ENCODE measurements around the gene SMIM5.

SMIM5 gene, protein sequence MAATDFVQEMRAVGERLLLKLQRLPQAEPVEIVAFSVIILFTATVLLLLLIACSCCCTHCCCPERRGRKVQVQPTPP

GRCh38 chr17:75632863-75633485 lies at the start of gene SMIM5:
TSS of gene SMIM5 (plus strand) at chr17:75633434. CDS start at chr17:75640202, 6,768 bp downstream.
- TF ChIP-seq, protein P1, sequence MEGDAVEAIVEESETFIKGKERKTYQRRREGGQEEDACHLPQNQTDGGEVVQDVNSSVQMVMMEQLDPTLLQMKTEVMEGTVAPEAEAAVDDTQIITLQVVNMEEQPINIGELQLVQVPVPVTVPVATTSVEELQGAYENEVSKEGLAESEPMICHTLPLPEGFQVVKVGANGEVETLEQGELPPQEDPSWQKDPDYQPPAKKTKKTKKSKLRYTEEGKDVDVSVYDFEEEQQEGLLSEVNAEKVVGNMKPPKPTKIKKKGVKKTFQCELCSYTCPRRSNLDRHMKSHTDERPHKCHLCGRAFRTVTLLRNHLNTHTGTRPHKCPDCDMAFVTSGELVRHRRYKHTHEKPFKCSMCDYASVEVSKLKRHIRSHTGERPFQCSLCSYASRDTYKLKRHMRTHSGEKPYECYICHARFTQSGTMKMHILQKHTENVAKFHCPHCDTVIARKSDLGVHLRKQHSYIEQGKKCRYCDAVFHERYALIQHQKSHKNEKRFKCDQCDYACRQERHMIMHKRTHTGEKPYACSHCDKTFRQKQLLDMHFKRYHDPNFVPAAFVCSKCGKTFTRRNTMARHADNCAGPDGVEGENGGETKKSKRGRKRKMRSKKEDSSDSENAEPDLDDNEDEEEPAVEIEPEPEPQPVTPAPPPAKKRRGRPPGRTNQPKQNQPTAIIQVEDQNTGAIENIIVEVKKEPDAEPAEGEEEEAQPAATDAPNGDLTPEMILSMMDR (conservative IDR thresholded peaks at IDR 0.05; ENCODE audit: low read depth, low read length): peak; percentile 93
- no peak within 1 kb of the TSS for H3K4me3 ChIP-seq (ENCODE audit: low read depth, low read length)
- peak; percentile 93 for DNase-seq (ENCODE audit: low read depth)

DNA sequence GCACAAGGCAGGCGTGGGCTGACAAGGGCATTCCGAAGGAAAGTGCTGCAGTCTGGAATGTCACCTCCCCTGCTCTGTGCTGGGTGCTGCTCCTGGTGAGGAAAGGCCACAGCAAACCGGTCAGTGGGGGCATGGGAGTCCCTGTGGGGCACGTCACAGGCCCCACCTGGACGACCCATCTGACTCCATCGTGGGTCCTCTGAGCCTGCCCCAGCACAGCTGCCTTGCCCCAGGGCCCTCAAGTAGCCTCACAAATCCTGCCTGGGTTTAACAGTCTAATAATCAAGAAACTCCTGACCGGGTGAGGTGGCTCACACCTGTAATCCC lies 48.4 kb upstream of the SMIM5 start:
- TF ChIP-seq, protein P1 (conservative IDR thresholded peaks at IDR 0.05; ENCODE audit: low read depth, low read length): no peak
- H3K4me3 ChIP-seq (ENCODE audit: low read depth, low read length): no peak overlapping the region
- no peak for DNase-seq (ENCODE audit: low read depth)

DNA sequence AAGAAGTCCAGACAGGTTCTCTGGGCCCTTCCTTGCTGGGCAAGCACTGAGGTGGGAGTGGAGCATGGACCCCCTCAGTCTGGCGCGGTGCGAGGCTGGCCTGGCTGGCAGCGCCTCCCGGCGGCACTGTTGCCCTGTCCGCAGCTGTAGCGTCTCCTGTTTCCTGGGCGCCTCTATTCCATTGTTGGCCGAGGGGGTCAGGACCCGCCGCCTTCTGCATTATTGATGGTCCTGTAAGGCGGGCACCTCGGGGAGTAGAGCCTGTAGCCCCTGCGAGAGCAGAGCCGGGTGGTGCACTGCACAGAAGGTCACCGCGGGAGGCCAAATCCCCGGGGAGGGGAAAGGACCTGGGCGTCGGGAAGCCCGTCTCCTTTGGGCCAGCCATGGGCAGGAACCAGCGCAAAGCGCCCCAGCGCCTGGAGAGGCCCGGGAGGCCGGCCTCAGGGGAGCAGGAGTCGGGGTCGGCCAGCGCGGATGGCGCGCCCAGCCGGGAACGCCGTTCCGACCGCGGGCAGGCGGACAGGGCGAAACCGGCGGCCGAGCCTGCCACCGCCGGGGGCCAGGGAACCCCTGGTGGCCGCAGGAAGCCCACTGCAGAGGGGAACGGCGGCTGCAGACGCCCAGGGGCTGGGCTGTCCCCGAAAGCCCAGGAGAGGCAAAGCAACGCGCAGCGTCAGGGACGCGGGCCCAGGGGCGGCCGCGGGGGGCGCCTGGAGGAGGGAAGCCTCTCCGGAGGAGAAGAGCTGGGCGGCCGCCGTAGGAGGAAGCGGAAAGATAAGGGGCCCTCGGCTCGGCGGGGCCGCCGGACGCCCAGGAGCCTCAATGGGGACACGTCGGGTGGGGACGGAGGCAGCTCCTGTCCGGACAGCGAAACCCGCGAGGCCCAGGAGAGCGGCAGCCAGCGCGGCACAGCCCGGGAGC lies 45.3 kb upstream of the SMIM5 start, which contains the start of gene MYO15B:
MYO15B (plus strand) TSS at position 126 of the 921 bp plus-strand sequence; CDS start at position 384, 258 bp downstream.
- TF ChIP-seq, protein P1 (conservative IDR thresholded peaks at IDR 0.05; ENCODE audit: low read depth, low read length): peak; percentile 39
- DNase-seq (ENCODE audit: low read depth): peak; percentile 9
- H3K4me3 ChIP-seq (ENCODE audit: low read depth, low read length): peak within 1 kb of the TSS; percentile 42

DNA sequence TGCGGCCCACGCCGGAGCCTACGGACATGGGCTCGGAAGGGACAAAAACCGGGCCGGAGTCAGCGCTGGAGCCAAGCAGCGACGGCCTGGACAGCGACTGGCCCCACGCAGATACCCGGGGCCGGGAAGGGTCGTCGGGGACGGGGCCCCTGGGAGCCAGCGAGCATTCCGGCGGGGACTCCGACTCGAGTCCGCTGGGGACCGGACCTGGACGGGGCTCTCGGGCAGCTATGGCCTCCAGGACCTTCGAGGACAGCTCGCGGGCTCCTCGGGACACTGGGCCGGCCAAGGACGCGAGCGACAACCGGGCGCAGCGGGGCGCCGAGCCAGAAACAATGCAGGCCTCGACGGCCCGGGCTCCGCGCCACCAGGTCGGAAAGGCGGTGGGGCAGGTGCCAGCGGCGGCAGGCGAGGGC lies 44.6 kb upstream of the SMIM5 start:
- TF ChIP-seq, protein P1 (conservative IDR thresholded peaks at IDR 0.05; ENCODE audit: low read depth, low read length): no peak
- H3K4me3 ChIP-seq (ENCODE audit: low read depth, low read length): peak overlapping the region; percentile 42
- no peak for DNase-seq (ENCODE audit: low read depth)

DNA sequence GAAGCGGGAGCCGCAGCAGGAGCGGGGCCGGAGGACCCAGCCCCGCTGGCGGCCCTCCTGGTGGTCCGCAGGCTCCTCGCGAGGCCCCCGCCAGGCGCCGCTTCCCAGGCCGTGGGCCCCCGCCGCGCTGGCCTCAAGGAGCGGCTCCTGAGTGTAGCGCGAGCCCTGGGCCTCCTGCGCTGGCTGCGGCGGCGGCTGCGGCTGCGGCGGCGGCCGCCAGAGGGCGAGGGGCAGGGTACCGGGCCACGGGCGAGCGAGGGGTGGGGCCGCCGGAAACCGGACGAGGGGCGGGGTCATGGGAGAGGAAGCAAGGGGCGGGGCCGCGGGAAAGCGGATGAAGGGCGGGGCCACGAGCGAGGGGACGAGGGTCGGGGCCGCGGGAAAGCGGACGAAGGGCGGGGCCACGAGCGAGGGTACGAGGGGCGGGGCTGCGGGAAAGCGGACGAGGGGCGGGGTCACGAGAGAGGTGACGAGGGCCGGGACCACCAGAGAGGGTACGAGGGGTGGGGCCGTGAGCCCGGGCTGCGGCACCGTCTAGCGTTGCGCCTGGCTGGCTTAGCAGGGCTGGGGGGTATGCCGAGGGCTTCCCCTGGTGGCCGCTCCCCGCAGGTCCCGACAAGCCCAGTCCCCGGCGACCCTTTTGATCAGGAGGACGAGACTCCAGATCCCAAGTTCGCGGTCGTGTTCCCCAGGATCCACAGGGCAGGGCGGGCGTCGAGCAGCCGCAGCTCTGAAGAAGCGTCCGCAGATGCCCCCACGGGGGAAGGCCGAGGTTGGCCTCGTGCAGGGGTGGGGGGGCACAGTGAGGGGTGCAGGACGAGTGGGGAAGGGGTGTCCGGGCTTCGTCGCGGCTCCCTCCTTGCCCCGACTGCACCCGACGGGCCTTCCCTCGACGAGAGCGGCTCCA lies 44.0 kb upstream of the SMIM5 start:
- peak; percentile 79 for DNase-seq (ENCODE audit: low read depth)
- peak overlapping the region; percentile 57 for H3K4me3 ChIP-seq (ENCODE audit: low read depth, low read length)
- TF ChIP-seq, protein P1 (conservative IDR thresholded peaks at IDR 0.05; ENCODE audit: low read depth, low read length): peak; percentile 30

DNA sequence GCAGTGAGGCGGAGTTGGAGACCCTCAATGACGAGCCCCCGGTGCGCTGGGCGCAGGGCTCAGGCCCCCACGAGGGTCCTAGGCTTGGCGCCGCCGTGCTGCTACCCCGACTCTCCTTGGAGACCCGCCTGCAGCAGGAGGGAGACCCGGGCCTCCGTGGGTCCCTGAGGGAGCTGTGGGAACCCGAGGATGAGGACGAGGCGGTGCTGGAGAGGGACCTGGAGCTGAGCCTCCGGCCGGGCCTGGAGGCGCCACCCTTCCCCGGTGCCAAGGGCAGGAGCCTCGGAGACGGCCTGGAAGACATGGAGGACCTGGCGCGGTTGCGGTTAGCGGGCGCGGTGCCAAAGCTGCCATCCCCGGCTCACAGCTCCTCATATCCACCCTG lies 43.3 kb upstream of the SMIM5 start:
- TF ChIP-seq, protein P1 (conservative IDR thresholded peaks at IDR 0.05; ENCODE audit: low read depth, low read length): no peak
- no peak for DNase-seq (ENCODE audit: low read depth)
- H3K4me3 ChIP-seq (ENCODE audit: low read depth, low read length): peak overlapping the region; percentile 57
